ENCODE measurements around the gene LDLRAD4. TPM values are rescaled to one million over a fixed set of nuclear protein-coding genes. Genes with fewer than 3 reads are reported as not detected.
A peak's percentile ranks its signal among the peaks of the same experiment; 100 is the strongest.

LDLRAD4 gene
- total RNA-seq, 1 donor from 2014 or later: 1.4 TPM

GRCh38 chr18:13430663-13431062, 212.1 kb downstream of the LDLRAD4 start:
- Mint-ChIP-seq H3K36me3 (ENCODE audit: low read depth) (no peaks in the 10 kb centered on the region), H3K4me3 (no peak overlapping the region), H3K4me1 (peaks cover 8% of the 10 kb centered on the region), H3K27ac (ENCODE audit: unreplicated experiment) (no peak overlapping the region), H3K27me3 (ENCODE audit: low read depth) (peaks cover 4% of the 10 kb centered on the region), H3K9me3 (no peaks in the 10 kb centered on the region)
- TF ChIP-seq CTCF (conservative IDR thresholded peaks at IDR 0.05): no peak
- no peak for DNase-seq (ENCODE audit: low read depth, low spot score)

DNA sequence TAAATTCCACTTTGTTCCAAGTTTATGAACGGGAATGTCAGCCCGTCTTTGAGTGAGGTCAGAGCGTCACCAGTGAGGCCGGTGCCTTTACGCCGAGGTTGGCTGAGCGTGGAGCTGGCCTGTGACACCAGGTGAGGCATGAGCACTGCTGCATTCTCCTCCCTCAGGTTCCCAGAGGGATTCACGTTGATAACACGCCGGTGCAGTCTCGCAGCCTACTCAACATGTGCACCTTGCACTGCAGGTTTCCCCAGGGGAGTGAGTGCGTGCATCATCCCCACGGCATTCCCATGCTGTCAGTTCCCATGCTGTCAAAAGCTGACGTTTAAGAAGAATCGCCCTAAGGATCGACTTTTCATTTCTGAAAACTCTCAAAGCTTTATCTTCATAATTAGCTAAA, 213.3 kb downstream of the LDLRAD4 start:
- H3K27ac Mint-ChIP-seq (ENCODE audit: unreplicated experiment): no peak overlapping the region
- peaks cover 4% of the 10 kb centered on the region for H3K27me3 Mint-ChIP-seq (ENCODE audit: low read depth)
- no peaks in the 10 kb centered on the region for H3K9me3 Mint-ChIP-seq
- no peak overlapping the region for H3K4me3 Mint-ChIP-seq
- no peak for TF ChIP-seq CTCF (conservative IDR thresholded peaks at IDR 0.05)
- no peak for DNase-seq (ENCODE audit: low read depth, low spot score)
- H3K4me1 Mint-ChIP-seq: peaks cover 8% of the 10 kb centered on the region
- no peaks in the 10 kb centered on the region for H3K36me3 Mint-ChIP-seq (ENCODE audit: low read depth)

DNA sequence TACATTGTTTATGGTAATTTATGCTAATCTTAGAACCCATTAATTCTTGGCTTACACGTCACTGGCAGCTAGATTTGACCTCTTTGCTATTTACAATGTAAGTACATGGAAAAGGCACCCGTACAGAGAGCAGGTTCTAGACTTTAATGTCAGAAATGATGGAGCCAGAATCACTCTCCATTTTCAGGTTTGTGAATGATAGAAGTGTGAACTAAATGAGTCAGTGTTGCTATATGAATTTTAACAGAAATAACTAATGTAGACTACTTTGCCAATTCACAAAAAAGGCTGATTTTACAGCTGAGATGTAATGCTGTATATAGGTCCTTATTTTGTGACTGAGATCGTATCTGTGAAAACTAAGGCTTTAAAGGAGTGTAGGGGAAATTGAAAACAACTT, 214.6 kb downstream of the LDLRAD4 start:
- Mint-ChIP-seq H3K27ac (ENCODE audit: unreplicated experiment) (no peak overlapping the region), H3K36me3 (ENCODE audit: low read depth) (no peaks in the 10 kb centered on the region), H3K4me1 (peaks cover 8% of the 10 kb centered on the region), H3K4me3 (no peak overlapping the region), H3K27me3 (ENCODE audit: low read depth) (peaks cover 4% of the 10 kb centered on the region), H3K9me3 (no peaks in the 10 kb centered on the region)
- DNase-seq (ENCODE audit: low read depth, low spot score): no peak
- TF ChIP-seq CTCF (conservative IDR thresholded peaks at IDR 0.05): no peak

DNA sequence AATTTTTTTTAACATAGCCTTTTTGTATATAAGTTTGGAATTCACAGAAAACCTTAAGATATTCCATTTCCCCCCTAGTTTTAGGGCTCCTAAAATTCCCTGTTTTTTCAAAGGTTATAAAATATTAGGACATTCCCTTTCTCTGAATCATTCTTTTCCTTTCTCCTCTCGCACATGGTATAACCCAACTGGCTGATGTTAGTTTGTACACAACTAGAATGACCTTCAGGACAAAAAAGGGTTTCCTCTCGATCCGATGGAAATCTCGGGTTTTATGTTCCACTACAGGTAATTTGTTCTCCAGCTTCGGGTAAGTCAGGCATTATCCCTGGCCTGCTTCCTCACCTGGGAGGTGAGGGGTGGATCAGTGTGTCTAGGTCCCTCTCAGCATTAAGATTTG, 215.1 kb downstream of the LDLRAD4 start:
- H3K9me3 Mint-ChIP-seq: no peaks in the 10 kb centered on the region
- peaks cover 4% of the 10 kb centered on the region for H3K27me3 Mint-ChIP-seq (ENCODE audit: low read depth)
- H3K36me3 Mint-ChIP-seq (ENCODE audit: low read depth): no peaks in the 10 kb centered on the region
- TF ChIP-seq CTCF (conservative IDR thresholded peaks at IDR 0.05): no peak
- H3K4me3 Mint-ChIP-seq: no peak overlapping the region
- H3K27ac Mint-ChIP-seq (ENCODE audit: unreplicated experiment): no peak overlapping the region
- H3K4me1 Mint-ChIP-seq: peaks cover 4% of the 10 kb centered on the region
- no peak for DNase-seq (ENCODE audit: low read depth, low spot score)

GRCh38 chr18:13434854-13435253, 216.3 kb downstream of the LDLRAD4 start:
- no peak for DNase-seq (ENCODE audit: low read depth, low spot score)
- TF ChIP-seq CTCF (conservative IDR thresholded peaks at IDR 0.05): no peak
- Mint-ChIP-seq H3K27me3 (ENCODE audit: low read depth) (peaks cover 4% of the 10 kb centered on the region), H3K36me3 (ENCODE audit: low read depth) (no peaks in the 10 kb centered on the region), H3K4me3 (no peak overlapping the region), H3K4me1 (no peaks in the 10 kb centered on the region), H3K27ac (ENCODE audit: unreplicated experiment) (peak overlapping the region; percentile 27), H3K9me3 (no peaks in the 10 kb centered on the region)

Measured in neural crest cell (in vitro differentiated cells).